Ectodermal cell (in vitro differentiated cells): Measurements from ENCODE around the gene FBXW8.

Experiments used
- H3K27ac ChIP-seq: 2 replicates; pipeline ENCODE4 v1.7.0; 2013; ENCODE audit warnings: mild to moderate bottlenecking, low read depth, low read length; ENCODE audit not compliant: insufficient read depth, poor library complexity, severe bottlenecking
- H3K27me3 ChIP-seq: 2 replicates; pipeline ENCODE4 v1.7.0; 2013; ENCODE audit warnings: mild to moderate bottlenecking, low read length; ENCODE audit not compliant: insufficient read depth, control insufficient read depth, poor library complexity, severe bottlenecking
- H3K36me3 ChIP-seq: one replicate; pipeline ENCODE4 v1.7.0; 2013; ENCODE audit warnings: low read length; ENCODE audit not compliant: control insufficient read depth, insufficient read depth
- H3K4me1 ChIP-seq: one replicate; pipeline ENCODE4 v1.7.0; 2013; ENCODE audit warnings: low read length; ENCODE audit not compliant: control insufficient read depth, insufficient read depth
- H3K4me3 ChIP-seq: 2 replicates; pipeline ENCODE4 v1.7.0; 2013; ENCODE audit warnings: low read depth, low read length, control low read depth; ENCODE audit not compliant: insufficient read depth
- H3K9me3 ChIP-seq: 2 replicates; pipeline ENCODE4 v1.7.0; 2013; ENCODE audit warnings: mild to moderate bottlenecking, low read length, moderate library complexity; ENCODE audit not compliant: control insufficient read depth
- WGBS, 2 experiments: methylation state at CpG; one replicate each; pipeline ENCODE4 v1.1.7; 2013; ENCODE audit warnings: missing lambda C conversion rate in 2 of 2; 5-methylcytosine and 5-hydroxymethylcytosine counted together

FBXW8 gene

DNA sequence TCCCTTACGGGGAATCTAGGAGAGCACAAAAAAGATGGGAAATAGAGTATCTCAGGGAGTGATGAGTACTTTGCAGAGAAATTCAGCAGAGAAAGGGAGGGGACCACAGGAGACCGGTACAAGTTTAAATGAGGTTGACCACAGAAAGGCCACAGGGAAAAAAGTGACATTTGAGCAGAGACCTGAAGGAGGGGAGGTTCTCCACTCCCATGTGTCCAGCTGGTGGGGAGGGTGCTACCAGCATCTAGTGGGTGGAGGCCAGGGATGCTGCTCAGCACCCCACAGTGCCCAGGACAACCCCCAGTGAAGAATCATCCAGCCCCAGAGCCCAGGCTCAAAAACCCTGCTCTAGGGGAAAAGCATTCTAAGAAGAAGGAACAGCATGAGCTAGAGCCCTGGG is 153.8 kb downstream of the FBXW8 start:
- Histone ChIP-seq H3K4me3 (no peak overlapping the region), H3K4me1 (peaks cover 8% of the 10 kb centered on the region), H3K27ac (no peak overlapping the region), H3K9me3 (no peaks in the 10 kb centered on the region), H3K27me3 (no peaks in the 10 kb centered on the region), H3K36me3 (no peaks in the 10 kb centered on the region)
- WGBS, 2 experiments: 92 to 93% methylated on average over 2 of the region's 2 CpGs

DNA sequence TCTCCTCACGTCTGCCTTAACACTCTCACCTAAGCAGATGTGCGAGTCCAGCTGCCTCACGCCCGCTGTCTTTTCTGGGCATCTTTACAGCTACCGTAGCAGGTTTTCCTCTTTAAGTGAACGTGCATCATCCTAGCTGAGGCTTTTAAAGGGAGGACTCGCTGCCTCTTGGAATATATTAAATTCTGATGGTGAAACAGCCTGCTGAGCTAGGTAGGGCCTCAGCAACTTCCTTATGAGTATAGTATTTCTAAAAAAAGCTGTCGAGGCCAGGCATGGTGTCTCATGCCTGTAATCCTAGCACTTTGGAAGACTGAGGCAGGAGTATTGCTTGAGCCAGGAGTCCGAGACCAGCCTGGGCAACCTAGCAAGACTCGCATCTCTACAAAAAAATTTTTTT is 156.3 kb downstream of the FBXW8 start:
- no peaks in the 10 kb centered on the region for H3K4me1 ChIP-seq
- no peak overlapping the region for H3K4me3 ChIP-seq
- 93 to 94% methylated on average over 10 of the region's 10 CpGs for WGBS, 2 experiments
- H3K36me3 ChIP-seq: no peaks in the 10 kb centered on the region
- H3K9me3 ChIP-seq: no peaks in the 10 kb centered on the region
- no peak overlapping the region for H3K27ac ChIP-seq
- H3K27me3 ChIP-seq: no peaks in the 10 kb centered on the region

DNA sequence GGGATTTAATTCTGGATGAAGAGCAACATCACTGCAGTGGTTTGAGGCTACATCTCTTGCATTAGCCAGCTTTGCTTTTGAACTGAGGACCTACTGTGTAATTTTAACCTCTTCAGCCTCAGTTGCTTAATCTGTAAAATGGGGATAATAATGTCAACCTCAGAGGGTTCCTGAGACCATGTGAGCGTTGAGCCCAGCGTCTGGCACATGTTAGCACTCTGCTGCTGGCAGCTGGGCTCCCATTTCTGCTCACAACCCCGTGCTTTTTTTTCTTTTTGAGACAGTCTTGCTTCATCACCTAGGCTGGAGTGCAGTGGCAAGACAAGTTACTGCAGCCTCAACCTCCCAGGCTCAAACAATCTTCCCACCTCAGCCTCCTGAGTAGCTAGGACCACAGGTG is 156.9 kb downstream of the FBXW8 start:
- Histone ChIP-seq H3K9me3 (no peaks in the 10 kb centered on the region), H3K4me1 (no peaks in the 10 kb centered on the region), H3K36me3 (no peaks in the 10 kb centered on the region), H3K27ac (no peak overlapping the region), H3K4me3 (no peak overlapping the region), H3K27me3 (no peaks in the 10 kb centered on the region)
- whole genome bisulfite sequencing, 2 experiments: 90 to 92% methylated on average over 3 of the region's 3 CpGs

DNA sequence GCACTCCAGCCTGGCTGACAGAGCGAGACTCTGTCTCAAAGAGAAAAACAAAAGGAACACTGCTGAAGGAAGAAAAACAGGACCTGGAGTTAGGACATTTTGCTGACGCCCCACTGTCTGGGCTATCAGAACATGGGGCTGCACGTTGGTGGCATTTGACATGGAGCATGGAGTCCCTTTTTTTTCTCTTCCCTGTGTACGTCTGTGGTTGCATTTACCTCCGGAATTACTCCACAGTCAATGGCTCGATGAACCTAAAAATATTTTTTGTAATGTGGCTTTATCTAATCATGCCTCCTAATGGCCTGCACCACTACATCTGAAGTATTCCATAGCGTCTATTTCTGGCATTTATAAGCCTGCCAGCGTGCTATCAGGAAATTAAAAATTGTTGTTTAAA is 157.7 kb downstream of the FBXW8 start:
- H3K9me3 ChIP-seq: no peaks in the 10 kb centered on the region
- H3K36me3 ChIP-seq: no peaks in the 10 kb centered on the region
- no peaks in the 10 kb centered on the region for H3K4me1 ChIP-seq
- no peaks in the 10 kb centered on the region for H3K27me3 ChIP-seq
- WGBS, 2 experiments: 93 to 94% methylated on average over 7 to 8 of the region's 8 CpGs
- no peak overlapping the region for H3K4me3 ChIP-seq
- no peak overlapping the region for H3K27ac ChIP-seq

DNA sequence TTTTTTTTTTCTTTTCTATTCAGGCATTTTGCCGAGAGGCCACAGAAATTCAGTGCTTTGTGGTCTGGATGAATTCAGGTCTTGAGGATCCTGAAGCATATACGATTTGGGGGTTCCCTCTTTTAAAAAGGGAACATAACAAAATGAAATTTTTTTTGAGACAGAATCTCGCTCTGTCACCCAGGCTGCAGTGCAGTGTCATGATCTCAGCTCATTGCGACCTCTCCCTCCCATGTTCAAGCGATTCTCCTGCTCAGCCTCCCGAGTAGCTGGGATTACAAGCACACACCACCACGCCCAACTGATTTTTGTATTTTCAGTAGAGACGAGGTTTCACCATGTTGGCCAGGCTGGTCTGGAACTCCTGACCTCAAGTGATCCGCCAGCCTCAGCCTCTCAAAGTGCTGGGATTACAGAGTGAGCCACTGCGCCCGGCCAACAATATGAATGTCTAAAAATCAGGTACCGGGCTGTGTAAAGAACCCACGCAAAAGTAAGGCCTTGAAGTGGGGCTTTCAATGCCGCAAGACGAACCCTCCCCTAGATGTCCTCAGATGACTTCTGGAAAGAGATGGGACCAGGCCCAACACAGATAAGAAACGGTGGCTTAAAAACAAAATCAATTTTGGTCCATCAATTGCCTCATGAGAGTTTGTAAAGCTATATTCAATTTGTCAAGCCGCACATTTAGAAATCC is 158.5 kb downstream of the FBXW8 start:
- Histone ChIP-seq H3K4me3 (no peak overlapping the region), H3K4me1 (no peaks in the 10 kb centered on the region), H3K27ac (no peak overlapping the region), H3K9me3 (no peaks in the 10 kb centered on the region), H3K36me3 (no peaks in the 10 kb centered on the region), H3K27me3 (no peaks in the 10 kb centered on the region)
- WGBS, 2 experiments: 93 to 95% methylated on average over 17 of the region's 17 CpGs

DNA sequence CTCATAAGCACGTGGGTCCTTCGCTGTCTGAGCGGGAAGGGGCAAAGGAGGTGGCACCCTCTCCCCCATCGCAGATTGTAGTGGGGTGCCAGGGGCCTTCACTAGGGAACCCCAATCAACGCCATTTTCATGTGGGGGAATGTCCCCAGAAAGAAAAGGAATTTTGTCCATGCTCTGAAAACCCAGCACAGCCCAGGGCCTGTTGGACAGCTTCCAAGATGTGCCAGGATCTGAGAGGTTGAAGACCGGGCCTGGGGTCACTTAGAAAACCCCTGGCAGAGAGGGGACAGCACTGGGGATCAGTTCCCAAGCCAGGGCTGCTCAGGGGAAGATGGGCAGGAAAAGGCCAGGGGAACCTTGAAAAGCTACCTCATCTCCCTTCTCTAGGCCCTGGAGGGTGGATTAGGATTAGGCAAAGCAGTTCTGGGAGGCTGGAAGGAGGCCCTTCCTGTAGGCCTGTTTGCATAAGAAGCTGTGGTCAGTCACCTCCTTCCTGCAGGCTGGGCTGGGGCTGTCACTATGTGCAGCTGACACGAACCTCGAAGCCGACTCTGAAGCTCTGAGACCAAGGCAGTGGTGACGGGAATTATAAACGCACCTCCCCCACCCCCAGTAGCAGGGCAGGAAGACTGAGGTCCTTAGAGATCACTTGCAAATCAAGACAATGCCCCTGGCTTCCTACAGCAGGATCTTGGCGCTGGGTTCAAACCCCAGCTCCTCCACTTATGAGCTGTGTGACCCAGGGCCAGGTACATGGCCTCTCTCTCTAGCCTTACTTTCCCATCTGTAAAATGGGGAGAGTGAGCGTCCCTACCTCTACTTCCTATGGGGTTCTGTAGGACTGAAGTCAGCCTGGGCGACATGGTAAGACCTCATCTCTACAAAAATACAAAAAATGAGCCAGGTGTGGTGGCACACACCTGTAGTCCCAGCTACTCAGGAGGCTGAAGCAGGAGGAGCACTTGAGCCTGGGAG is 159.5 kb downstream of the FBXW8 start:
- Histone ChIP-seq H3K36me3 (no peaks in the 10 kb centered on the region), H3K4me1 (no peaks in the 10 kb centered on the region), H3K4me3 (no peak overlapping the region), H3K27ac (no peak overlapping the region), H3K9me3 (no peaks in the 10 kb centered on the region), H3K27me3 (no peaks in the 10 kb centered on the region)
- 85 to 87% methylated on average over 14 of the region's 14 CpGs for WGBS, 2 experiments

DNA sequence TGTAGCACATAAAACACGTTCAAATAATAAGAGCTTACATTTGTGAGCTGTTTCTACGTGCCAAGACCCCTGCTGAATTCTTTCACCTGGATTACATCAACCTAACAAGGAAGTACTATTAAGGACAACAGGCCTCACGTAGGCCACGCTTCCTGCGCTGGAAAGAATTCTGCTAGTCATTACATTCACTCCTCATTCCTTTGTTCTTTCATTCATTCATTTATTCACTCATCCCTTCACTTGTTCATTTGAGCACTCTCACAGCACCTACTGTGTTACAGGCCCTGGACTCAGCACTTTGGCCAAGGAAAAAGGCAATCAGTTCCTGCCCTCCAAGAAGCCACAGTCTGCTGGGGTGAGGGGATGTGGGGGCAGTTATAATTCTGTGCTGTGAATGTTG is 160.3 kb downstream of the FBXW8 start:
- Histone ChIP-seq H3K27me3 (no peaks in the 10 kb centered on the region), H3K4me1 (no peaks in the 10 kb centered on the region), H3K4me3 (no peak overlapping the region), H3K36me3 (no peaks in the 10 kb centered on the region), H3K27ac (no peak overlapping the region), H3K9me3 (no peaks in the 10 kb centered on the region)
- WGBS, 2 experiments: 93% methylated on average over 5 of the region's 5 CpGs

DNA sequence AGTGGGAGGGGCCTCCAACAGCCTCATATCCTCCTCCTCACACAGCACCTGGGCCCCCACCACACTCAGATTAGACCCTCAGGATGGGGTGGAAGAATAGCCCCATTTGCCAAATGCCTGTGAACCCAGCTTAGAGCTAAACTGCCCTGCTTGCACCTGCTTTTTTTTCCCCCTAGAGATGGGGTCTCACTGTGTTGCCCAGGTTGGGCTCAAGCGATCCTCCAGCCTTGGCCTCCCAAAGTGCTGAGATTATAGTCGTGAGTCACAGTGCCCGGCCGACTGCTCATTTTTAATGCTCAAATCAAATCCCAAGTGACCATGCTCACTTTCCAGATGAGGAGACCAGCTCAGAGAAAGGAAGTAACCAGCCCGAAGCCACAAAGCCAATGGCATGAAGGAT is 161.4 kb downstream of the FBXW8 start:
- Histone ChIP-seq H3K4me3 (no peak overlapping the region), H3K9me3 (no peaks in the 10 kb centered on the region), H3K36me3 (no peaks in the 10 kb centered on the region), H3K27me3 (no peaks in the 10 kb centered on the region), H3K27ac (no peak overlapping the region), H3K4me1 (no peaks in the 10 kb centered on the region)
- 89 to 93% methylated on average over 5 of the region's 5 CpGs for WGBS, 2 experiments

DNA sequence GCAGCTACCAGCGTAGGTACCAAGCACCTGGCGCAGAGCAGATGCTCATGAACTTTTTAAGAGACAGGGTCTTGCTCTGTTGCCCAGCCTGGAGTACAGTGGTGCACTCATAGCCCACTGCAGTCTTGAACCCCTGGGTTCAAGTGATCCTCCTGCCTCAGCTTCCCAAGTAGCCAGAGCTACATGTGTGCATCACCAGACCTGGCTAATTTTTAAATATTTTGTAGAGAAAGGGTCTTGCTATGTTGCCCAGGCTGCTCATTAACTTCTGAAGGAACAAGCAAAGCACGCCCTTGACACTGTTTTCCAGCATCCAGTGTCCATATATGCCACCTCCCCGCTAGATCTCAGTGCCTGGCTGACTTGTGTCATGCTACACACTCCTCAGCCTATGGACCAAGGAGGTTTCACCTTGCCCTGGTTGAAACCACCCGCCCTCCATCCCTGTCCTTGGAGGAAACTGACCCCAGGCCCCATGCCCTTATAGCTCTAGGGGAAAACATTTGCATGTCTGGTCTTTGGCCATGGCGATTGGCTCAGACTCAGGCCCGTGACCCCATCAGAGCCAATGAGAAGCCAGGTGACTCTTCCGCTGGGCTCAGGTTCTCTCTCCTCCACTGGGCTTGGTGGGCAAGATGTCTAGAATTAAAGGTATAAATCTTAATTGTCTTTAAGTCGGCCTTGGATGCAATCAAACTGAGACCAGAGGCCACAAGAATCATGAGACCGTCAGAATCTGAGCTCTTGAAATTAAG is 162.2 kb downstream of the FBXW8 start:
- Histone ChIP-seq H3K36me3 (no peaks in the 10 kb centered on the region), H3K4me1 (no peaks in the 10 kb centered on the region), H3K27ac (no peak overlapping the region), H3K27me3 (no peaks in the 10 kb centered on the region), H3K4me3 (no peak overlapping the region), H3K9me3 (no peaks in the 10 kb centered on the region)
- 94% methylated on average over 10 of the region's 10 CpGs for WGBS, 2 experiments

DNA sequence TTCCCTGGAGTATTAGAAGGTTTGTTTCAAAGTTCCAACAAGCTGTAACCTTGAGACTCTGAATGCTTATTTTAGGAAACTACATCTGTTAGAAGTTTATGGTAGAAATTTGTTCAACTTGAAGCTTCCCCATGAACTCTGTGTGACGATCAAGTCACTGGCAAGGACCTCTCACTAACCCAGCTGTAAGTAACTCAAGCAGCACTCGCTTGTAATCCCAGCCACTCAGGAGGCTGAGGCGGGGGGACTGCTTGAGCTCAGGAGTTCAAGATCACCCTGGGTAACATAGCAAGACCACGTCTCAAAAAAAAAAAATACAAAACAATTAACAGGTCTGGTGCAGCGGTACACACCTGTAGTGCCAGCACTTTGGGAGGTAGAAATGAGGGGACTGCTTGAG is 162.9 kb downstream of the FBXW8 start:
- H3K4me1 ChIP-seq: no peaks in the 10 kb centered on the region
- no peak overlapping the region for H3K27ac ChIP-seq
- H3K36me3 ChIP-seq: no peaks in the 10 kb centered on the region
- no peak overlapping the region for H3K4me3 ChIP-seq
- no peaks in the 10 kb centered on the region for H3K27me3 ChIP-seq
- WGBS, 2 experiments: 86% methylated on average over 5 of the region's 5 CpGs
- H3K9me3 ChIP-seq: no peaks in the 10 kb centered on the region
